HUES64 (cell line): ENCODE measurements around the gene SYCE3. TPM values are rescaled to one million over a fixed set of nuclear protein-coding genes. Genes with fewer than 3 reads are reported as not detected.
A peak's percentile ranks its signal among the peaks of the same experiment; 100 is the strongest.
"Not testable (repeated sequence)": the region's sequence is repeated elsewhere in the genome, so short reads cannot be mapped to it uniquely, and the experiment has no call there.

Experiments
- H3K27ac ChIP-seq: 2 replicates; pipeline ENCODE4 v1.7.0; 2013; ENCODE audit warnings: low read depth, low read length, inconsistent platforms
- H3K27me3 ChIP-seq: 2 replicates; pipeline ENCODE4 v1.6.1; 2013; ENCODE audit warnings: mild to moderate bottlenecking, low read length; ENCODE audit not compliant: insufficient read depth
- H3K36me3 ChIP-seq: 2 replicates; pipeline ENCODE4 v1.6.1; 2013; ENCODE audit warnings: mild to moderate bottlenecking, low read length; ENCODE audit not compliant: insufficient read depth
- H3K4me1 ChIP-seq: 2 replicates; pipeline ENCODE4 v1.6.1; 2013; ENCODE audit warnings: mild to moderate bottlenecking, low read length, moderate library complexity; ENCODE audit not compliant: insufficient read depth
- H3K4me3 ChIP-seq: 2 replicates; pipeline ENCODE4 v1.5.1; 2013; ENCODE audit warnings: mild to moderate bottlenecking, low read length, moderate library complexity
- H3K9ac ChIP-seq: 2 replicates; pipeline ENCODE4 v1.6.1; 2013; ENCODE audit warnings: mild to moderate bottlenecking, low read depth, low read length
- H3K9me3 ChIP-seq: 2 replicates; pipeline ENCODE4 v1.6.1; 2013; ENCODE audit warnings: low read depth, low read length; ENCODE audit not compliant: insufficient read depth
- WGBS: fragments of 150-250, 120-280 bp; methylation state at CpG from one replicate; pipeline ENCODE4 v1.1.7; 2013; ENCODE audit warnings: missing lambda C conversion rate; 5-methylcytosine and 5-hydroxymethylcytosine counted together
- polyA plus RNA-seq, 2 experiments: library from polyadenylated mRNA; stranded (reverse); fragments of 50-300 nt; gene quantifications; one replicate each; pipeline ENCODE4 v1.2.3, GENCODE V29; 2013

SYCE3 gene, protein sequence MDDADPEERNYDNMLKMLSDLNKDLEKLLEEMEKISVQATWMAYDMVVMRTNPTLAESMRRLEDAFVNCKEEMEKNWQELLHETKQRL
- polyA plus RNA-seq (2013, experiment 1 of 2) = not detected
- polyA plus RNA-seq (2013, experiment 2 of 2) = not detected

DNA sequence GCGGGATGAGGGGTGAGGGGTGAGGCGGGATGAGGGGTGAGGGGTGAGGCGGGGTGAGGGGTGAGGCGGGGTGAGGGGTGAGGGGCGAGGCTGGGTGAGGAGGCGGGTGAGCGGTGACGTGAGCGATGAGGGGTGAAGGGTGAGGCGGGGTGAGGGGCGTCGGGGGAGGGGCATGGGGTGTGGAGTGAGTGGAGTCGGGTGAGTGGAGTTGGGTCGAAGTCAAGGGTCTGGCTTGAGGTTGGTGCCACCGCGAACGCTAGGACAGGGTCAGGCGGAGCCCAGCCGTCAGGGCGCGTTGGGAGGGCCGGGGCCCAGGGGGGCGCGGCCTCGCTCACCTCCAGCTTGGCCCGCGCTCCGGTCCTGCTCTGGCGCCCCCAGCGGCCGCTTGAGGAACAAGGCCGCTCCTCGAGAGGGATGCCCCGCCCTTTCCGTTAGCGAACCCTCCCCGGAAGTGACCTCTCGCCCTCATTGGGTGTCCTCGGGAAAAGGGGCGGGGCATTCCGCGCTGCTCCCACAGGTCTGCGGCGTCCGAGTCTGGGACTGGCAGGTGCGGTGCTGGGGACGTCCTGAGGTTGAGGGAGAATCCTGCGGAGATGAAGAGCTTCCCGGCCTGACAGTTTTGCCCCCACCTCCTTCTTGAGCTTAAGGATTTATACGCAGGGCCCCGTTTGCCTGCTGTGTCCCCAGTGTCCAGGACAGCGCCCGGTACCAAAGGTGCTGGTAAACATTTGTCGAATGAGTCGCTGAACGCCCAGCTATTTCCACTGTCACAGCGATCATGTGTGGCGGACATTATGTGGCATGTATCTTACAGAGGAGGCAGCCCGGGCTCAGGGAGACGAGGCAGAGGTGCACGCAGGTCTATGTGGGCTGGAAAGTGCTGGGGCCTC, at the start of gene SYCE3:
Gene SYCE3 (minus strand): TSS at position 397 of the 890 bp plus-strand sequence. CDS start 6,514 bp downstream, outside the sequence.
- H3K27me3 ChIP-seq = peaks cover 21% of the 10 kb centered on the region
- no peaks in the 10 kb centered on the region for H3K36me3 ChIP-seq
- no peak within 1 kb of the TSS for H3K27ac ChIP-seq
- WGBS = 6% methylated on average over 60 of the region's 61 CpGs
- H3K9ac ChIP-seq = no peak within 1 kb of the TSS; the same call in 1 of the 2 replicates
- no peaks in the 10 kb centered on the region for H3K4me1 ChIP-seq
- H3K9me3 ChIP-seq = no peaks in the 10 kb centered on the region
- H3K4me3 ChIP-seq = peak within 1 kb of the TSS; percentile 66

DNA sequence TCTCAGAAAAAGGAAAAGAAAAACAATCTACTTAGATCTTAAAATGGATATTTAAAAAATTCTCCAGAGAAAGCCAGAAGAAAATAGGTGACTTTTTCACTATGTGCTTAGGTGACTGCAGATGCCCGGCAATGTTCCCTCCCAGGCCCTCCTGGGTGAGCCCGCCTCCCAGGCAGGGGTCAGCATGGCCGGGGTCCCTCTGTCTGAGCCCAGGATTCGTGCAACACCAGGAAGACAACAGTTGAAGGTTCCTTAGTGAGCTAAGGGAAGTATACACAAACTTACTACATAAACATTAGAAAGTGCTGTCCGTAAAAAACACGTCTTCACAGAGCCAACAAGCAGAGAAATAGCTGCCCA, 49.4 kb upstream of the SYCE3 start:
- no peaks in the 10 kb centered on the region for H3K4me1 ChIP-seq
- 80% methylated on average over 6 of the region's 6 CpGs for WGBS
- no peaks in the 10 kb centered on the region for H3K36me3 ChIP-seq
- H3K9me3 ChIP-seq = no peaks in the 10 kb centered on the region
- H3K9ac ChIP-seq = no peak overlapping the region
- H3K4me3 ChIP-seq = no peak overlapping the region
- H3K27me3 ChIP-seq = peaks cover 22% of the 10 kb centered on the region
- H3K27ac ChIP-seq = no peak overlapping the region

DNA sequence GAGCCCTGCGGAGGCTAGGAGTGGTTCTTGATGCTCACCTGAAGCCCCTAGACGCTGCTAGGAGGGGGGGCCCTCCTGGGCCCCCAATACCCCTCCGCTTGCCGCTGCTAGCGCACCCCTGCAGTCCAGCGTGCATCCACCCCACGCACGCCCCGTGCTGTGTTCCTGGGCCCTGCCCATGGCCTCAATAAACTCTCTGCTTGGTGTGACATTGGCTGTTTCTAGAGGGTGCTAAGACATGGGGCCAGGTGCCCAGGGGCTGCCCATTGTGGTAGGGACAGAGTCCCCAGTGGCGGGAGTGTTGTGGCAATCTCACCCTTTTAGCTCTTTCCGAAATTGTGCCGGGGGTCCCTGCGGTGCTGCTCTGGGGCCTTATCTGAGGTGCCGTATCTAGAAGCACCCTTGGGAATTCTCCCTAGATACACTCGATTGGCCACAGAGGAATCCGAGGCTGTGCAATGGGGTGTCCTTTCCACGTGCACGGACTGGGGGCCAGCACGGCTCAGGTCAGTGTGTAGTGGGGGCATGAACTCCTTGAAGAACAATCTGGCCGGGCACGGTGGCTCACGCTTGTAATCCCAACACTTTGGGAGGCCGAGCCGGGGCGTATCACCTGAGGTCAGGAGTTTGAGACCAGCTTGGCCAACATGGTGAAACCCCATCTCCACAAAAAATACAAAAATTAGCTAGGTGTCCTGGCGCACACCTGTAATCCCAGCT, 48.8 kb upstream of the SYCE3 start:
- Histone ChIP-seq H3K27ac (no peak overlapping the region), H3K4me1 (no peaks in the 10 kb centered on the region), H3K4me3 (no peak overlapping the region), H3K9ac (no peak overlapping the region), H3K27me3 (peaks cover 27% of the 10 kb centered on the region), H3K9me3 (no peaks in the 10 kb centered on the region), H3K36me3 (no peaks in the 10 kb centered on the region)
- 92% methylated on average over 26 of the region's 26 CpGs for WGBS

DNA sequence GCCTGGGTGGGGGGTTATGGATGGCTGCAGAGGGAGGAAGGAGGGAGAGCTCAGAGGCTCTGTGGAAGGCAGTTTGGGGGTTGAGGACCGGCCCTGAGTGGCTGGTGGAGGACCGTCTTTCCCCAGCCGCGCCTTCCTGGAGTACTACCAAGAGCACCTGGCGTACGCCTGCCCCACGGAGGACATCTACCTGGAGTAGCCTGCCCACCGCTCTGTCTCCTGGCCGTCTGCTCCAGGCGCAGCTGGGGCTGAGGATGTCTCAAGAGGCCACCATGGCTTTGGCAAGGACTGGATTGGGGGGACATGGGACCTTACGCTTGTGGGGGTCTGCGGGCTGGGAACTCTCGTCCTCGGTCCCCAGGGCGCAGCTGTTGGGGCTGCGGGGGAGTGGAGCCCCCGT, 47.9 kb upstream of the SYCE3 start:
- Histone ChIP-seq H3K27ac (no peak overlapping the region), H3K9ac (no peak overlapping the region), H3K9me3 (no peaks in the 10 kb centered on the region), H3K27me3 (peaks cover 36% of the 10 kb centered on the region), H3K4me3 (no peak overlapping the region), H3K36me3 (no peaks in the 10 kb centered on the region), H3K4me1 (no peaks in the 10 kb centered on the region)
- 89% methylated on average over 17 of the region's 17 CpGs for WGBS

DNA sequence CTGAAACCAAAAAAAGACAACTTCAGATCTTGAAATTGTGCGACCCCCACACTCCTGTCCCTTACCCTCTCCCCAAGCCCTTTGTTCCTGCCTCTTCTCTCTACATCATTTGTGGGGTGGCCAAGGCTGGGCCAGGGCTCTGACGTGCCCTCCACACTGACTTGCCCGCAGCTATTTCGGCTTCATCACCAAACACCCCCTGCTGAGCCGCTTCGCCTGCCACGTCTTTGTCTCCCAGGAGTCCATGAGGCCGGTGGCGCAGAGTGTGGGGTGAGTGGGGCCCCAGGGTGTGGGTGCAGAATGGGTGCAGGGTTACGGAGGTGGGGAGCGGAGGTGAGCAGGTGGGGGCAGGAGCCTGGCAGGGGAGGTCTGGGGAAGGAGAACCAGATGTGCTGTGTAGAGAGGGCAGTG, 47.3 kb upstream of the SYCE3 start:
- Histone ChIP-seq H3K4me1 (no peaks in the 10 kb centered on the region), H3K36me3 (no peaks in the 10 kb centered on the region), H3K4me3 (no peak overlapping the region), H3K9me3 (no peaks in the 10 kb centered on the region), H3K27me3 (peaks cover 42% of the 10 kb centered on the region), H3K9ac (no peak overlapping the region), H3K27ac (no peak overlapping the region)
- WGBS = 84% methylated on average over 11 of the region's 11 CpGs

DNA sequence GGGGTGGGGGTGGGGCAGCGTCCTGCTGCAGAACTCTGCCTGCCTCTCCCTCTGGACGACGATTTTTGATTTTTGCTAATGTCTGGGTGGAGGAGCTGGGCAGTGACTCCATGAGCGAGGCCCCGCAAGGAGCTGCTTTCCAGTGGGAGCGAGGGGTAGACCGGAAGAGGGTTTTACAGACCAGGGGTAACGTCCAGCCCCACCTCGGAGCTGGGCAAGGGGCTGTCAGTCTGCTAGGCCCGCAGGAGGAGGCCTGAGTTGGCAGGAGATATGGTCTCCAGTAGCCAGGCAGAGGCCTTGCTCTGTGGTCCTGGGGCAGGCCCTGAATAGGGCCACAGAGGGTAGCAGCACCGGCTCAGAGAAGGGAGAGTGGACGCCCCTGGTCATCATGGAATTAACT, 46.9 kb upstream of the SYCE3 start:
- no peaks in the 10 kb centered on the region for H3K4me1 ChIP-seq
- H3K27me3 ChIP-seq = peaks cover 46% of the 10 kb centered on the region
- no peaks in the 10 kb centered on the region for H3K9me3 ChIP-seq
- no peak overlapping the region for H3K27ac ChIP-seq
- no peaks in the 10 kb centered on the region for H3K36me3 ChIP-seq
- no peak overlapping the region for H3K9ac ChIP-seq
- no peak overlapping the region for H3K4me3 ChIP-seq
- 86% methylated on average over 12 of the region's 12 CpGs for WGBS

DNA sequence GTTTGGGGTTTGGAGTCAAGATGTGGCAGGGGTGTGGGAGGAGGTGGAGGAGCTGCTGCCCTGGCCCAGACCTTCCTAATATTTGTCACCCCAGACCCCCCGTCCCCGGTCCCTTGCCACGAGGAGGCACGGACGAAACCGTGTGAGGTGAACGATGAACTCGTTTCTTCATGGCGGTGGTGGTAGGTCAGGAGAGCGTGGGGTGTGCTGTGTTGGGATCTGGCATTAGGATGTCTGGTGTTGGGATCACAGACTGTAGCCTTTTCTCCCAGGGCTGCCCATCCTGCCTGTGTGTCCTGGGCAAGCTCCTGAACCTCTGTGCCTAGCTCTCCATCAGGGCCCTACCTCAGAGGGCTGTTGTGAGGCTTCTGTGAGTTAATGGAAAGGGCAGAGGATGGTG, 46.3 kb upstream of the SYCE3 start:
- H3K9me3 ChIP-seq = no peaks in the 10 kb centered on the region
- no peaks in the 10 kb centered on the region for H3K4me1 ChIP-seq
- no peaks in the 10 kb centered on the region for H3K36me3 ChIP-seq
- peaks cover 52% of the 10 kb centered on the region for H3K27me3 ChIP-seq
- H3K27ac ChIP-seq = no peak overlapping the region
- 92% methylated on average over 10 of the region's 10 CpGs for WGBS
- H3K4me3 ChIP-seq = no peak overlapping the region
- H3K9ac ChIP-seq = no peak overlapping the region

DNA sequence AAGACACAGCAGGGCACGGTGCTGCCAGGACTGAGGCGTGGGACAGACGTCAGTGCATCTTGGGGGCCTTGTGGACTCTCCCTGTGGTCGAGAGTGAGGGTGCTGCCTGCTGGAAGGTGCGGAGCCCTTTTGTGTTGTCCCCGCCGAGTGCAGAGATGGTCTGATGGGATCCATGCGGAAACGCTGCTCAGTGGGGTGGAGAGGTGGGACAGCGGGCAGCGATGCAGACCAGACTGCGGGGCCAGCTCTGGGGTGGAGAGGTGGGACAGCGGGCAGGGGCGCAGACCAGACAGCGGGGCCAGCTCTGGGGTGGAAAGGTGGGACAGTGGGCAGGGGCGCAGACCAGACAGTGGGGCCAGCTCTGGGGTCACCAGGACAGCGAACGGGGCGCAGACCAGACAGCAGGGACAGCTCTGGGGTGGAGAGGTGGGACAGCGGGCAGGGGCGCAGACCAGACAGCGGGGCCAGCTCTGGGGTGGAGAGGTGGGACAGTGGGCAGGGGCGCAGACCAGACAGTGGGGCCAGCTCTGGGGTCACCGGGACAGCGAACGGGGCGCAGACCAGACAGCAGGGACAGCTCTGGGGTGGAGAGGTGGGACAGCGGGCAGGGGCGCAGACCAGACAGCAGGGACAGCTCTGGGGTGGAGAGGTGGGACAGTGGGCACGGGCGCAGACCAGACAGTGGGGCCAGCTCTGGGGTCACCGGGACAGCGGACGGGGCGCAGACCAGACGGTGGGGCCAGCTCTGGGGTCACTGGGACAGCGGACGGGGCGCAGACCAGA, 45.5 kb upstream of the SYCE3 start:
- not testable (repeated sequence) for H3K4me1 ChIP-seq, H3K9me3 ChIP-seq, H3K9ac ChIP-seq, H3K36me3 ChIP-seq, H3K27ac ChIP-seq, H3K4me3 ChIP-seq
- H3K27me3 ChIP-seq = peaks cover 56% of the 10 kb centered on the region
- WGBS = 89% methylated on average over 39 of the region's 39 CpGs

DNA sequence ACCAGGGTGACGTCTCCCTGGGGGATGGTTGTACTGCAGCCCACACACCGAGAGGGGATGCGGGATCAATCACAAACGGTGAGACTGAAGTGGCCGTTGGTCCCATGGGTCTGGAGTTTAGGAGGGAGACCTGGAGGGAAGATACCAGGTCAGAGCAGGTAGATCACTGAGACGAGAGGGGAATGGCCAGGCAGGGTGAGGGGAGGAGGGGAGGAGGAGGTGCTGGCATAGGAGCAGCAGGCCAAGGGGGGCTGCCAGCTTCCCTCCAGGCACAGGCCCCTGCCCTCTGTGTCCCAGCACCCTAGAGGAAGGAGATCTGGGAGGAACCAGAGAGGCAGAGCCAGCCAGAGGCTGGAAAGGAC, 44.9 kb upstream of the SYCE3 start:
- no peaks in the 10 kb centered on the region for H3K9me3 ChIP-seq
- H3K9ac ChIP-seq = no peak overlapping the region
- no peak overlapping the region for H3K4me3 ChIP-seq
- WGBS = 89% methylated on average over 6 of the region's 6 CpGs
- H3K27ac ChIP-seq = no peak overlapping the region
- H3K4me1 ChIP-seq = no peaks in the 10 kb centered on the region
- peaks cover 57% of the 10 kb centered on the region for H3K27me3 ChIP-seq
- no peaks in the 10 kb centered on the region for H3K36me3 ChIP-seq

DNA sequence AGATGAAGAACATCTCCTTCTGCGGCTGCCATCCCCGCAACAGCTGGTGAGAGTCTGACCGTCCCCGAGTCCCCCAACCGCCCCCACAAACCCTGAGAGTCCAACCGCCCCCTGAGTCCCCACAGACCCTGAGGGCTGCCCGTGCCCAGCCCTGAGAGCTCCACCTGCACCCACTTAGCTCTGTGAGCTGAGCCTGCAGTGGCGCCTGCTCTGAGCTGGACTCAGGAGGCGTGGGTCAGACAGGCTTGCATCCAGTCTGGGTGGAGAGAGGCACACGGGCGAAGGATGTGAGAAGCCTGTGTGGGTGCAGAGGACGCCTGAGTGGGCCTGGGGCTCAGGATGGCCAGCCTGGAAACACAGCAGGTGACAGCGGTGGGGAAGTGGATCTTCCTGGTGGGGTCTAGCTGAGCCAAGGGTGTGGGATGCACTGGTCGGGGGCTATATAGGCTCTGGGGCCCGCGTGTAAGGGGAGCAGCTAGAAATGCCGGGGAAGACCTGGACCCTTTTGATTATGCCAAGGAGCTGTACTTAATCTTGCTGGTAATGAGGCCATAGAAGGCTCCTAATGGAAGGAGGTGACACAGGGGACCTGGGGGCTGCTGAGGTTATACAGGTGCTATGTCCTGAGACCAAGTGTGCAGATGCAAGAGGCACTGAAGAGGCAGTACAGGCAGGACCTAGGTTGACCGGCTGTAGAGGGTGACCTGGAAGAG, 44.4 kb upstream of the SYCE3 start:
- Histone ChIP-seq H3K36me3 (no peaks in the 10 kb centered on the region), H3K27me3 (peaks cover 62% of the 10 kb centered on the region), H3K4me1 (no peaks in the 10 kb centered on the region), H3K9me3 (no peaks in the 10 kb centered on the region), H3K9ac (no peak overlapping the region), H3K27ac (no peak overlapping the region), H3K4me3 (no peak overlapping the region)
- WGBS = 89% methylated on average over 18 of the region's 18 CpGs
